Loucy (cell line): ENCODE results near the gene AFF1.

Experiments used
- EZH2phosphoT487 ChIP-seq: fragments of 200-600 bp; IDR thresholded peaks from 2 replicates; pipeline ENCODE4 v1.6.1; 2018; ENCODE audit warnings: antibody characterized with exemption, mild to moderate bottlenecking, moderate library complexity, borderline replicate concordance
- TF ChIP-seq, protein P1 (sequence below): fragments of 200-600 bp; sonication (generic); conservative IDR thresholded peaks from 2 replicates; pipeline ENCODE4 v1.5.1; 2014; ENCODE audit warnings: mild to moderate bottlenecking, antibody characterized with exemption, low read length

DNA sequence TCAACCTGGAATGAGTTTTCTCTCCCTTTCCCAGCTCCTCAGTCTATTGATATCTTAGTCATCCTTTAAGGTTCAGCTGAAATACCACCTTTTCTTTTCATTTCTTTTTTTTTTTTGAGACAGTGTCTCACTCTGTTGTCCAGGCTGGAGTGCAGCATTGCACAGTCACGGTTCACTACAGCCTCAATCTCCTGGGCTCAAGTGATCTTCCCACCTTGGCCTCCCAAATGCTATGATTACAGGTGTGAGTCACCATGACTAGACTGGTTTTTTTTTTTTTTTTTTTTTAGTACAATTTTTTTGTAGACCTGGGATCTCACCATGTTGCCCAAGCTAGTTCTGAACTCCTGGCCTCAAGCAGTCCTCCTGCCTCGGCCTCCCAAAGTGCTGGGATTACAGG lies 28.9 kb downstream of the AFF1 start:
- TF ChIP-seq, protein P1, sequence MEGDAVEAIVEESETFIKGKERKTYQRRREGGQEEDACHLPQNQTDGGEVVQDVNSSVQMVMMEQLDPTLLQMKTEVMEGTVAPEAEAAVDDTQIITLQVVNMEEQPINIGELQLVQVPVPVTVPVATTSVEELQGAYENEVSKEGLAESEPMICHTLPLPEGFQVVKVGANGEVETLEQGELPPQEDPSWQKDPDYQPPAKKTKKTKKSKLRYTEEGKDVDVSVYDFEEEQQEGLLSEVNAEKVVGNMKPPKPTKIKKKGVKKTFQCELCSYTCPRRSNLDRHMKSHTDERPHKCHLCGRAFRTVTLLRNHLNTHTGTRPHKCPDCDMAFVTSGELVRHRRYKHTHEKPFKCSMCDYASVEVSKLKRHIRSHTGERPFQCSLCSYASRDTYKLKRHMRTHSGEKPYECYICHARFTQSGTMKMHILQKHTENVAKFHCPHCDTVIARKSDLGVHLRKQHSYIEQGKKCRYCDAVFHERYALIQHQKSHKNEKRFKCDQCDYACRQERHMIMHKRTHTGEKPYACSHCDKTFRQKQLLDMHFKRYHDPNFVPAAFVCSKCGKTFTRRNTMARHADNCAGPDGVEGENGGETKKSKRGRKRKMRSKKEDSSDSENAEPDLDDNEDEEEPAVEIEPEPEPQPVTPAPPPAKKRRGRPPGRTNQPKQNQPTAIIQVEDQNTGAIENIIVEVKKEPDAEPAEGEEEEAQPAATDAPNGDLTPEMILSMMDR: no peak
- no peak for TF ChIP-seq EZH2phosphoT487
